Fibroblast of skin of scalp (primary cell): ENCODE data around the gene GOLM1.
"Not testable (repeated sequence)": the region's sequence is repeated elsewhere in the genome, so short reads cannot be mapped to it uniquely, and the experiment has no call there.

Experiments
- DNase-seq: peaks from one replicate; pipeline ENCODE4 v3.0.0-alpha.2; 2013

The GOLM1 gene

GRCh38 chr9:86079865-86080469 is 19.4 kb downstream of the GOLM1 start:
- no peak for DNase-seq

- no peak for DNase-seq
Observed at GRCh38 chr9:86079421-86079831, 19.9 kb downstream of the GOLM1 start.

- no peak for DNase-seq
Observed at GRCh38 chr9:86078731-86079130, 20.6 kb downstream of the GOLM1 start.

- DNase-seq, result no peak
Observed at GRCh38 chr9:86077276-86077675, 22.1 kb downstream of the GOLM1 start.

GRCh38 chr9:86075132-86076109 is 23.9 kb downstream of the GOLM1 start:
- DNase-seq, result no peak

- no peak for DNase-seq
Observed at GRCh38 chr9:86073839-86074238, 25.5 kb downstream of the GOLM1 start.

GRCh38 chr9:86072394-86072877 is 26.9 kb downstream of the GOLM1 start:
- no peak for DNase-seq

GRCh38 chr9:86069206-86069869 is 30.0 kb downstream of the GOLM1 start:
- DNase-seq, result no peak

- no peak for DNase-seq
Observed at GRCh38 chr9:86064220-86064619, 35.1 kb downstream of the GOLM1 start.

- no peak for DNase-seq
Observed at GRCh38 chr9:86062845-86063693, 36.3 kb downstream of the GOLM1 start.

- no peak for DNase-seq
Observed at GRCh38 chr9:86061972-86062739, 37.2 kb downstream of the GOLM1 start.

- no peak for DNase-seq
Observed at GRCh38 chr9:86057491-86057890, 41.9 kb downstream of the GOLM1 start.

GRCh38 chr9:86054695-86055094 is 44.7 kb downstream of the GOLM1 start:
- DNase-seq, result peak; percentile 22

- DNase-seq, result no peak
Observed at GRCh38 chr9:86052556-86053468, 46.5 kb downstream of the GOLM1 start.

- DNase-seq, result not testable (repeated sequence)
Observed at GRCh38 chr9:86048018-86048742, 51.2 kb downstream of the GOLM1 start.

- DNase-seq, result no peak
Observed at GRCh38 chr9:86047361-86047760, 52.0 kb downstream of the GOLM1 start.

GRCh38 chr9:86046930-86047341 is 52.4 kb downstream of the GOLM1 start:
- DNase-seq, result no peak

- no peak for DNase-seq
Observed at GRCh38 chr9:86046071-86046636, 53.2 kb downstream of the GOLM1 start.

GRCh38 chr9:86045654-86046053 is 53.7 kb downstream of the GOLM1 start:
- DNase-seq, result no peak
